OCI-LY1 (cell line): ENCODE measurements around the gene PYROXD2.

Experiments used
- CTCF ChIP-seq: fragments of 200-600 bp; sonication (generic), shearing (Covaris generic); IDR thresholded peaks from 2 replicates; pipeline ENCODE4 v1.5.1; 2017; ENCODE audit warnings: mild to moderate bottlenecking, antibody characterized with exemption, low read length, moderate library complexity, mixed read lengths
- EZH2 ChIP-seq: fragments of 200-600 bp; sonication (generic), shearing (Covaris generic); IDR thresholded peaks from 2 replicates; pipeline ENCODE4 v1.8.0; 2017; ENCODE audit warnings: borderline replicate concordance, mixed run types, mild to moderate bottlenecking, antibody characterized with exemption, low read length, moderate library complexity, mixed read lengths

- no peak for TF ChIP-seq CTCF
- no peak for TF ChIP-seq EZH2
Measured at GRCh38 chr10:98429320-98430072, 14.5 kb upstream of the PYROXD2 start.
